Activated T-cell treated with anti-CD3 and anti-CD28 coated beads, Interleukin-2, amount 50 U/mL, for 4 hours (primary cell): ENCODE results near the gene HDHD3. TPM values are rescaled to one million over a fixed set of nuclear protein-coding genes. Genes with fewer than 3 reads are reported as not detected.
"Not testable (repeated sequence)": the region's sequence is repeated elsewhere in the genome, so short reads cannot be mapped to it uniquely, and the experiment has no call there.

Experiments used
- ATAC-seq, 2 donors: fragments of 200-7000 bp; cut with Tn5 transposase; one replicate each; pipeline ENCODE4 v1.10.0; 2021
- DNase-seq: peaks from one replicate; pipeline ENCODE4 v3.0.0-alpha.2; 2020
- H3K27me3 Mint-ChIP-seq: one replicate; pipeline ENCODE4 v1.8.0; 2021; ENCODE audit warnings: low read depth, mixed read lengths
- H3K36me3 Mint-ChIP-seq: one replicate; pipeline ENCODE4 v1.8.0; 2022; ENCODE audit warnings: mixed read lengths; ENCODE audit not compliant: insufficient read depth
- H3K4me1 Mint-ChIP-seq: one replicate; pipeline ENCODE4 v1.8.0; 2021; ENCODE audit warnings: low read depth, mixed read lengths
- H3K4me3 Mint-ChIP-seq: one replicate; pipeline ENCODE4 v1.8.0; 2021; ENCODE audit warnings: mild to moderate bottlenecking, moderate library complexity, mixed read lengths
- H3K9me3 Mint-ChIP-seq: one replicate; pipeline ENCODE4 v1.8.0; 2021; ENCODE audit warnings: mixed read lengths
- total RNA-seq, 3 donors: library from RNA; stranded (reverse); gene quantifications; one replicate each; pipeline ENCODE4 v1.2.1, GENCODE V29; 2021

The HDHD3 gene
- total RNA-seq, 3 donors from 2014 or later = 7.1 to 14.4 (median 12.7) TPM

GRCh38 chr9:113379829-113380210, 3.0 kb upstream of the HDHD3 start:
- H3K4me3 Mint-ChIP-seq, H3K27me3 Mint-ChIP-seq, DNase-seq, H3K36me3 Mint-ChIP-seq, H3K9me3 Mint-ChIP-seq, ATAC-seq: not testable (repeated sequence)
- peaks cover 11% of the 10 kb centered on the region for H3K4me1 Mint-ChIP-seq

DNA sequence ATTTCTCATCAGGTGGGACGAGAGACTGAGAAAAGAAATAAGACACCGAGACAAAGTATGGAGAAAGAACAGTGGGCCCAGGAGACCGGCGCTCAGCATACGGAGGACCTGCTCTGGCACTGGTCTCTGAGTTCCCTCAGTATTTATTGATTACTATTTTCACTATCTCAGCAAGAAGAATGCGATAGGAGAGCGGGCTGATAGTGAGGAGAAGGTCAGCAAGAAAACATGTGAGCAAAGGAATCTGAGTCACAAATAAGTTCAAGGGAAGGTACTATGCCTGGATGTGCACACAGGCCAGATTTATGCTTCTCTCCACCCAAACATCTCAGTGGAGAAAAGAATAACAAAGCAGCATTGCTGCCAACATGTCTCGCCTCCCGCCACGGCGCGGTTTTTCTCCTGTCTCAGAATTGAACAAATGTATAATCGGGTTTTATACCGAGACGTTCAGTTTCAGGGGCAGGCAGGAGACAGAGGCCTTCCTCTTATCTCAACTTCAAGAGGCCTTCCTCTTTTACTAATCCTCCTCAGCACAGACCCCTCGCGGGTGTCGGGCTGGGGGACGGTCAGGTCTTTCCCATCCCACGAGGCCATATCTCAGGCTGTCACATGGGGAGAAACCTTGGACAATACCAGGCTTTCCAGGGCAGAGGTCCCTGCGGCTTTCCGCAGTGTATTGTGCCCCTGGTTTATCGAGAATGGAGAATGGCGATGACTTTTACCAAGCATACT, 2.5 kb upstream of the HDHD3 start:
- H3K4me1 Mint-ChIP-seq = peaks cover 11% of the 10 kb centered on the region
- DNase-seq, H3K4me3 Mint-ChIP-seq: not testable (repeated sequence)

GRCh38 chr9:113375057-113376023, 1.4 kb downstream of the HDHD3 start:
- no peak for DNase-seq
- peaks cover 8% of the 10 kb centered on the region for H3K4me1 Mint-ChIP-seq
- ATAC-seq = no peak

More for the DNA sequence above, 2.5 kb upstream of the HDHD3 start:
- not testable (repeated sequence) for ATAC-seq, H3K27me3 Mint-ChIP-seq, H3K9me3 Mint-ChIP-seq, H3K36me3 Mint-ChIP-seq

GRCh38 chr9:113373676-113374392, 3.0 kb downstream of the HDHD3 start:
- H3K9me3 Mint-ChIP-seq = no peaks in the 10 kb centered on the region
- peaks cover 9% of the 10 kb centered on the region for H3K27me3 Mint-ChIP-seq
- DNase-seq (no peak), ATAC-seq (no peak)
- H3K4me1 Mint-ChIP-seq = peaks cover 8% of the 10 kb centered on the region
- peaks cover 4% of the 10 kb centered on the region for H3K36me3 Mint-ChIP-seq
- H3K4me3 Mint-ChIP-seq = no peak overlapping the region

More at GRCh38 chr9:113375057-113376023, 1.4 kb downstream of the HDHD3 start:
- Mint-ChIP-seq H3K27me3 (peaks cover 9% of the 10 kb centered on the region), H3K4me3 (peak overlapping the region; percentile 79), H3K9me3 (no peaks in the 10 kb centered on the region), H3K36me3 (peaks cover 4% of the 10 kb centered on the region)

- H3K9me3 Mint-ChIP-seq = no peaks in the 10 kb centered on the region
- peaks cover 9% of the 10 kb centered on the region for H3K27me3 Mint-ChIP-seq
- DNase-seq (no peak), ATAC-seq (no peak)
- H3K36me3 Mint-ChIP-seq = peaks cover 4% of the 10 kb centered on the region
- peaks cover 8% of the 10 kb centered on the region for H3K4me1 Mint-ChIP-seq
- H3K4me3 Mint-ChIP-seq = no peak overlapping the region
These were observed 3.5 kb downstream of the HDHD3 start for GRCh38 chr9:113373256-113373655.

DNA sequence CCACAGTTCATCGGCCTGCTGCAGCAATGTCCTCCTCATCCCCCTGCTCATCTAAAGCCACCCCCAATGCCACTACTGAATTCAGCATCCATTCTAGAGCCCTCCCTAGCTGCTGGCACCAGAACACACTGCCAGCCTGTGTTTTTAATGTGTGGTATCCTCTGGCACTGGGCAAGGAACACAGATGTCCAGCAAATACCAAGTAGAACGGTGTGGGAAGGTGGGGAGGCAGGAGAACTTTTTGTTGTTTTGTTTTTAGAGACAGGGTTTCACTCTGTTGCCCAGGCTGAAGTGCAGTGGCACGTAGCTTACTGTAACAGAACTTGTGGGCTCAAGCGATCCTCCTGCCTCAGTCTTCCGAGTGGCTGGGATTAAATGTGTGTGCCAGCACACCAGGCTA, 4.7 kb downstream of the HDHD3 start:
- H3K4me3 Mint-ChIP-seq = no peak overlapping the region
- H3K36me3 Mint-ChIP-seq = peaks cover 4% of the 10 kb centered on the region
- H3K4me1 Mint-ChIP-seq = peaks cover 8% of the 10 kb centered on the region

DNA sequence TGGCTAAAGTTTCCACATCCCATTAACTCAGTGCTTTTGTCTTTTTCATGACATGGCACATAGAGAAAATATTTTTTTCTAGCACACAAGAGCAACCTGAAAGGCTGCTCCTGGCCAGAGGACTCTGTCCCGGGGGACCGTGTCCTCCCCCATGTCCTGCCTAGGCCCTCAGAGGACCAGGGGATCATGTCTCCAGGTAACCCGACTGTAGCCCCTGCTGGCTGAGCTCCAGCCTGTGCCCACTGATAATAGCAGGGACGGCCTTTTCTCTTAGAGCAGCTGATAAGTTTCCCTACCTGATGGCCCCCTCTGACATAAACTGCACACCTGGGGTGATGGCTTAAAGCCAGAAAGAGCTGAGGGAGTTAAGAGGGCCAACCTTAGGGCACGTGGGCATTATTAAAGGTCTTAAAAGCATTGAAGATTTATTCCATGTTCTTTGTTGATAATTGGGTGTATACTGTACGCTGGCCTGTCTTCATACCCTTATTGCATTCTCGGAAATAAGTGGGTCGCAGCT, 5.9 kb downstream of the HDHD3 start:
- H3K36me3 Mint-ChIP-seq = peaks cover 4% of the 10 kb centered on the region
- H3K4me3 Mint-ChIP-seq = no peak overlapping the region
- no peaks in the 10 kb centered on the region for H3K9me3 Mint-ChIP-seq
- DNase-seq = no peak
- H3K27me3 Mint-ChIP-seq = peaks cover 9% of the 10 kb centered on the region
- ATAC-seq = no peak
- peaks cover 8% of the 10 kb centered on the region for H3K4me1 Mint-ChIP-seq

More for the DNA sequence above, 4.7 kb downstream of the HDHD3 start:
- H3K9me3 Mint-ChIP-seq = no peaks in the 10 kb centered on the region
- H3K27me3 Mint-ChIP-seq = peaks cover 9% of the 10 kb centered on the region
- ATAC-seq (no peak), DNase-seq (no peak)

DNA sequence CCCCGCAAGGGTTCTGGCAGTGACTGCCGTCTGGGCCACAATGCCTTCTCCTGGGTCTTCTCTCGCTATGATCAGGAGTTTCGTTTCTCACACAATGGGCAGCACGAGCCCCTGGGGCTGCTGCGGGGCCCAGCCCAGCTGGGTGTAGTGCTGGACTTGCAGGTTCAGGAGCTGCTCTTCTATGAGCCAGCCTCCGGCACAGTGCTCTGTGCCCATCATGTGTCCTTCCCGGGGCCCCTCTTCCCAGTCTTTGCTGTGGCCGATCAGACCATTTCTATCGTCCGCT, 7.0 kb downstream of the HDHD3 start:
- peaks cover 4% of the 10 kb centered on the region for H3K36me3 Mint-ChIP-seq
- H3K4me1 Mint-ChIP-seq = no peaks in the 10 kb centered on the region
- H3K27me3 Mint-ChIP-seq = peaks cover under 1% of the 10 kb centered on the region
- H3K4me3 Mint-ChIP-seq = no peak overlapping the region
- no peaks in the 10 kb centered on the region for H3K9me3 Mint-ChIP-seq
- no peak for DNase-seq
- ATAC-seq = no peak

GRCh38 chr9:113368982-113369854, 7.6 kb downstream of the HDHD3 start:
- no peak for ATAC-seq

DNA sequence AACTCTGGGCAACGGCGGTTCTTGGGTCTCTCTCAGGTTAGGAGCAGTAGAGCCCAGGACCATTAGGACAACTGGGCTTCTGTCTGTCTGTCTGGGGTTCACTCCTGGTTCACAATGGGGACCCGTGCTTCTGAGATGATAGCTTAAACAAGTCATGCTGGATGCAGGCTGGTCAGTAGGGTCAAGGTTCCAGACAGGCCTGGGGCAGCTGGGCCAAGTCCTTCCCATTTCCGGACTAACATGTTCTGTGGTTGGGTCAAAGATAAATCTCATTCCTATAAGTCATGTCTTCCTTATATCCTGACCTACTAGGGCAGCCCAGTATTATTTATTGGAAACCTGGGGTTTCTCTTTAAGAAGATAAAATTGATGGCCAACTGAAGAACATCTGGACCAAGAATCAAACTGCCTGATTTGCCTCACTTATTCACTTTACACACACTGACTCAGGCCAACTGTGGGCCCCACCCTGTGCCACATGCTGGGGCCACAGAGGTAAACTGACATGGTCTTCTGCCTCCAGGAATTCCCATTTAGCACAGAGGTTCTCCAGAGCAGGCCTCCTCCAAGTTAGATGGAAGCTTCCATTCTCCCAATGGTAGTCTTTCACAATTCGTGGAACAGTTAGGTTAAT, 8.3 kb downstream of the HDHD3 start:
- Mint-ChIP-seq H3K4me3 (no peak overlapping the region), H3K27me3 (no peaks in the 10 kb centered on the region), H3K36me3 (peaks cover 4% of the 10 kb centered on the region), H3K4me1 (no peaks in the 10 kb centered on the region), H3K9me3 (no peaks in the 10 kb centered on the region)
- DNase-seq (no peak), ATAC-seq (no peak)

More at GRCh38 chr9:113368982-113369854, 7.6 kb downstream of the HDHD3 start:
- Mint-ChIP-seq H3K9me3 (no peaks in the 10 kb centered on the region), H3K27me3 (no peaks in the 10 kb centered on the region), H3K4me1 (no peaks in the 10 kb centered on the region), H3K36me3 (peaks cover 4% of the 10 kb centered on the region), H3K4me3 (no peak overlapping the region)
- no peak for DNase-seq

GRCh38 chr9:113365652-113366051, 11.1 kb downstream of the HDHD3 start:
- not testable (repeated sequence) for H3K27me3 Mint-ChIP-seq, H3K4me3 Mint-ChIP-seq, H3K36me3 Mint-ChIP-seq, DNase-seq, H3K9me3 Mint-ChIP-seq, ATAC-seq, H3K4me1 Mint-ChIP-seq

GRCh38 chr9:113364951-113365350, 11.8 kb downstream of the HDHD3 start:
- ATAC-seq (no peak), DNase-seq (no peak)
- H3K4me3 Mint-ChIP-seq = no peak overlapping the region
- peaks cover 2% of the 10 kb centered on the region for H3K27me3 Mint-ChIP-seq
- H3K36me3 Mint-ChIP-seq = no peaks in the 10 kb centered on the region
- H3K4me1 Mint-ChIP-seq = peaks cover 6% of the 10 kb centered on the region
- H3K9me3 Mint-ChIP-seq = no peaks in the 10 kb centered on the region

DNA sequence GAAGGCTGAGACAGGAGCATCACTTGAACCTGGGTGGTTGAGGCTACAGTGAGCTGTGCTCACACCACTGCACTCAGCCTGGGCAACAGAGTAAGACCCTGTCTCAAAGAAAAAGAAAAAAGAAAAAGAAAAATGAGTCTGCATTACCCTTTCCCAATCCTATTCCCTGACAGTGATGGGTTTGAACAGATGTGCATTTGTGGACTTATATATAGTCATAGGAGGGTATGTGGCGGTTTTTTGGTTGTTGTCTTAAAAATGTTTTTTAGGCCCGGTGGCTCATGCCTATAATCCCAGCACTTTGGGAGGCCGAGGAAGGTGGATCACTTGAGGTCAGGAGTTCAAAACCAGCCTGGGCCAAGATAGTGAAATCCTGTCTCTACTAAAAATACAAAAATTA, 13.4 kb downstream of the HDHD3 start:
- Mint-ChIP-seq H3K4me3 (no peak overlapping the region), H3K4me1 (peaks cover 6% of the 10 kb centered on the region), H3K9me3 (no peaks in the 10 kb centered on the region), H3K27me3 (peaks cover 2% of the 10 kb centered on the region), H3K36me3 (no peaks in the 10 kb centered on the region)
- ATAC-seq (no peak), DNase-seq (no peak)
